Measurements from ENCODE around the gene DGKK. TPM values are rescaled to one million over a fixed set of nuclear protein-coding genes. Genes with fewer than 3 reads are reported as not detected.

Gene DGKK
- total RNA-seq, 1 donor from 2014 or later: not detected

DNA sequence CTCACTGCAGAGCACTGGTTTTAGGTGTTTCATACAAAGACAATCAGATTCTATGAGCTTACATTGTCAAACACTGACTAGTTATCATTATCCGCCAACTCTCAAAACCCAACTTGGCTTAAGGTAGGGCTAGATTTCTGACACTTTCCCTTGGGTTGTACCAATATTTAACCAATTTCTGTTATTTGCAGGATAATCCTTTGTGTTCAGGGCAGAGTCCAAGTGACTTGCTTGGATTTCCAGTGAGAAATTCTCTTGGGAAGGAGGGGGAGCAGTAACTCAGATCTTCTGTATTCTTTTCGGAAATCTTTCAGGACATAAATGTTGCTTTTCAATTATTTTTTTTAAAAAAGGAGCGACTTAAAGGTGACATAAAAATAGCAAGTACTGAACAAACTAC is 23.1 kb downstream of the DGKK start:
- H3K9me3 ChIP-seq (replicated peaks): no peaks in the 10 kb centered on the region
- H3K4me3 ChIP-seq: no peak overlapping the region
- H3K27ac ChIP-seq (replicated peaks): no peak overlapping the region
- no peaks in the 10 kb centered on the region for H3K4me1 ChIP-seq
- no peaks in the 10 kb centered on the region for H3K27me3 ChIP-seq (ENCODE audit: low read depth)
- intact Hi-C loops (cut with micrococcal nuclease): no loop called here
- no peak for DNase-seq
- TF ChIP-seq, protein P1, sequence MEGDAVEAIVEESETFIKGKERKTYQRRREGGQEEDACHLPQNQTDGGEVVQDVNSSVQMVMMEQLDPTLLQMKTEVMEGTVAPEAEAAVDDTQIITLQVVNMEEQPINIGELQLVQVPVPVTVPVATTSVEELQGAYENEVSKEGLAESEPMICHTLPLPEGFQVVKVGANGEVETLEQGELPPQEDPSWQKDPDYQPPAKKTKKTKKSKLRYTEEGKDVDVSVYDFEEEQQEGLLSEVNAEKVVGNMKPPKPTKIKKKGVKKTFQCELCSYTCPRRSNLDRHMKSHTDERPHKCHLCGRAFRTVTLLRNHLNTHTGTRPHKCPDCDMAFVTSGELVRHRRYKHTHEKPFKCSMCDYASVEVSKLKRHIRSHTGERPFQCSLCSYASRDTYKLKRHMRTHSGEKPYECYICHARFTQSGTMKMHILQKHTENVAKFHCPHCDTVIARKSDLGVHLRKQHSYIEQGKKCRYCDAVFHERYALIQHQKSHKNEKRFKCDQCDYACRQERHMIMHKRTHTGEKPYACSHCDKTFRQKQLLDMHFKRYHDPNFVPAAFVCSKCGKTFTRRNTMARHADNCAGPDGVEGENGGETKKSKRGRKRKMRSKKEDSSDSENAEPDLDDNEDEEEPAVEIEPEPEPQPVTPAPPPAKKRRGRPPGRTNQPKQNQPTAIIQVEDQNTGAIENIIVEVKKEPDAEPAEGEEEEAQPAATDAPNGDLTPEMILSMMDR (IDR thresholded peaks at IDR 0.05; ENCODE audit: borderline replicate concordance): no peak
- no peaks in the 10 kb centered on the region for H3K36me3 ChIP-seq

DNA sequence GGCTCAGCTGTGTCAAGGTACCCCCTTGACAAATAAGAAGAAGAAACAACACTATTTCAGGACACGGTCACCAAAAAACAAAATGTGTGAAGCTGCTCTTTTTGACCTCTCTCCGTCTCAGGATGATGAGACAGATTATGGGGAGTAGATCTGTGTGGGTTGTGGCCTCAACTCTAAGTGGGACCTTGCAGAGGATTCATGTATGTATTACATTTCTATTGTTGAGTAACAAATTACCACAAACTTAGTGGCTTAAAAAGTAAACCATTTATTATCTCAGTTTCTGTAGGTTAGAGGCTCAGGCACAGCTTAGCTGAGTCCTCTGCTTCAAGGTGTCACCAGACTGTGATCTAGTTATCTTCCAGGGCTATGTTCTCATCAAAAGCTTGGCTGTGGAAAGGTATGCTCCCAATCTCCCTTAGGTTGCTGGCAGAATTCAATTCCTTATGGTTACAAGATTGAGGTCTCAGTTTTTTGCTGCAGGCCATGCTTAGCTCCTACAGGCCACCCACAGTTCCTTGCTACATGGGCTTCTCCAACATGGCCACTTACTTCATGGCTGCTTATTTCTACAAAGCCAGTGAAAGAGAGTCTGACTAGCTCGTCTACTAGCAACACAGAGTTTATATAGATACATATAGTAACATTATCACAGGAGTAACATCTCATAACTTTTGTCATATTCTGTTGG is 28.1 kb downstream of the DGKK start:
- TF ChIP-seq, protein P1 (IDR thresholded peaks at IDR 0.05; ENCODE audit: borderline replicate concordance): no peak
- intact Hi-C loops (cut with micrococcal nuclease): no loop called here

DNA sequence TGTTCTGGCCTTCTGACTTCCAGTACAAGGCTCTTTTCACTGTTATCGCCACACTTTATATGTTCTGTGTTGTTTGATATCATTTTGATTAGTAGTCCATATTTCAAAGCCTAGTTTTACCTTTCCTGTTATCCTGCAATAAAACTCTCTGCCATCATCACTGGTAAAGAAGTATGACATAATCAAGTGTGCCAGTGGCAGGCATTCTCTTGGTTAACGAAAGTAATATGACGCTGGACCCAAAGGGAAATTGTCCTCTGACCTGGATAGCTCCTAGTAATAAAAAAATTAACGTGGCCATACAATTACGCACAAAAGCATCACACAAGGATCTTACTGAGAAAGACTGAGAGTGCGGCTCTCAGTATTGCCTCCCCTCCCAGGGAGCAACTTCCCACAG is 33.8 kb downstream of the DGKK start:
- Histone ChIP-seq H3K36me3 (no peaks in the 10 kb centered on the region), H3K27ac (replicated peaks) (no peak overlapping the region), H3K4me1 (no peaks in the 10 kb centered on the region), H3K4me3 (no peak overlapping the region), H3K27me3 (ENCODE audit: low read depth) (no peaks in the 10 kb centered on the region), H3K9me3 (replicated peaks) (no peaks in the 10 kb centered on the region)
- intact Hi-C loops (cut with micrococcal nuclease): no loop called here
- DNase-seq: no peak
- TF ChIP-seq, protein P1 (IDR thresholded peaks at IDR 0.05; ENCODE audit: borderline replicate concordance): no peak

More for the DNA sequence above, 28.1 kb downstream of the DGKK start:
- H3K4me3 ChIP-seq: no peak overlapping the region
- H3K27me3 ChIP-seq (ENCODE audit: low read depth): no peaks in the 10 kb centered on the region
- H3K4me1 ChIP-seq: no peaks in the 10 kb centered on the region
- H3K36me3 ChIP-seq: no peaks in the 10 kb centered on the region
- no peak for DNase-seq
- H3K27ac ChIP-seq (replicated peaks): no peak overlapping the region
- no peaks in the 10 kb centered on the region for H3K9me3 ChIP-seq (replicated peaks)

DNA sequence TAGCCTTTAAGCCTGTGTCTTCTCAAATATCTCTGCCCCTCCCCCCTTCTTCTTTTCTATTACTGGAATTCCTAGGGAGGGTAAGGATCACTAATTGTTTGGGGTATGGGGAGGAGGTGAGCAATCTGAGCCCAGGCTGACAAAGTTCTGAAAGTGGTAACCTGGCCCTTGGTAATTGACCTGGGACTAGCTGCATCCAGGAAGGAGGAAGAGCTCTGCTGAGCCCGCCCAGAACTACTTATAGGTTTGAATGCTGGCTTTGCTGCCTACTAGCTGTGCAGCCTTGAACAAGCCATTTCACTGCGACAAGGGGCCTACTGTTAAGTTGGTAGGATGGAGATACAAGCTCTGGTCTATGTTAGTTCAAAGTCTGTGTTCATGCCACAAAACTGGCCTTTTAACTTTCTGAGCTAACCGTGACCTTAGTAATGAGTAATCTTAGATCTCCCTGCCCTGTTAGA is 37.8 kb downstream of the DGKK start:
- Histone ChIP-seq H3K9me3 (replicated peaks) (no peaks in the 10 kb centered on the region), H3K4me1 (no peaks in the 10 kb centered on the region), H3K4me3 (no peak overlapping the region), H3K27ac (replicated peaks) (no peak overlapping the region), H3K36me3 (no peaks in the 10 kb centered on the region), H3K27me3 (ENCODE audit: low read depth) (no peaks in the 10 kb centered on the region)
- intact Hi-C loops (cut with micrococcal nuclease): no loop called here
- TF ChIP-seq, protein P1 (IDR thresholded peaks at IDR 0.05; ENCODE audit: borderline replicate concordance): no peak
- DNase-seq: no peak

DNA sequence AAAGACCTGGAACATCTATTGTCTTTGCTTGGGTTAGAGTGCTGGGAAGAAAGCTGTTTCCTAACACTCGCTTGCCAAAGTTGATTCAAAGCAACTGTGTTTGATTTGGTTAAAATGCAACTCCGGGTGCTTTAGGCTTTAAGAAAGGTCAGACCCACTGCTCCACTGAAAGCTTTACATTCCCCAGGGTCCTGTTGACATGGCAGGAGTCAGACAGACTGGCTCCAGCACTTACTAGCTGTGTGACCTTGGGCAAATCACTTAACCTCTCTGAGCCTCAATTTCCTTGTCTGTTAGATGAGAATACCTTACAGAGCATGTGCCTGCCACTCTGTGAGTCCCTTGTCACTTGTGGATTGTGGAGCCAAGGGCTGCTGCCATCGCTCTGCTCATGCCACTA is 39.0 kb downstream of the DGKK start:
- intact Hi-C loops (cut with micrococcal nuclease): no loop called here
- Histone ChIP-seq H3K4me1 (no peaks in the 10 kb centered on the region), H3K4me3 (no peak overlapping the region), H3K27me3 (ENCODE audit: low read depth) (no peaks in the 10 kb centered on the region), H3K9me3 (replicated peaks) (no peaks in the 10 kb centered on the region), H3K27ac (replicated peaks) (no peak overlapping the region), H3K36me3 (no peaks in the 10 kb centered on the region)
- DNase-seq: no peak
- TF ChIP-seq, protein P1 (IDR thresholded peaks at IDR 0.05; ENCODE audit: borderline replicate concordance): no peak
